Prostate gland (tissue), 2 donors: ENCODE data around the gene MT1H.

Experiments used
- POLR2A ChIP-seq: fragments of 450-650 bp; IDR thresholded peaks from one replicate; pipeline ENCODE4 v1.6.1; 2016; ENCODE audit warnings: antibody characterized with exemption, mild to moderate bottlenecking
- TF ChIP-seq, protein P1 (sequence below), 4 experiments: fragments of 200-600 bp in 2 of 4; fragments of 450-650 bp in 2 of 4; sonication (generic) in 2 of 4; IDR thresholded peaks; 1 replicate in 3 of 4; 2 replicates in 1 of 4; pipeline ENCODE4 v1.5.1; 2016 to 2019; ENCODE audit warnings: antibody characterized with exemption in 4 of 4, mild to moderate bottlenecking in 2 of 4, moderate library complexity in 2 of 4

- TF ChIP-seq, protein P1, sequence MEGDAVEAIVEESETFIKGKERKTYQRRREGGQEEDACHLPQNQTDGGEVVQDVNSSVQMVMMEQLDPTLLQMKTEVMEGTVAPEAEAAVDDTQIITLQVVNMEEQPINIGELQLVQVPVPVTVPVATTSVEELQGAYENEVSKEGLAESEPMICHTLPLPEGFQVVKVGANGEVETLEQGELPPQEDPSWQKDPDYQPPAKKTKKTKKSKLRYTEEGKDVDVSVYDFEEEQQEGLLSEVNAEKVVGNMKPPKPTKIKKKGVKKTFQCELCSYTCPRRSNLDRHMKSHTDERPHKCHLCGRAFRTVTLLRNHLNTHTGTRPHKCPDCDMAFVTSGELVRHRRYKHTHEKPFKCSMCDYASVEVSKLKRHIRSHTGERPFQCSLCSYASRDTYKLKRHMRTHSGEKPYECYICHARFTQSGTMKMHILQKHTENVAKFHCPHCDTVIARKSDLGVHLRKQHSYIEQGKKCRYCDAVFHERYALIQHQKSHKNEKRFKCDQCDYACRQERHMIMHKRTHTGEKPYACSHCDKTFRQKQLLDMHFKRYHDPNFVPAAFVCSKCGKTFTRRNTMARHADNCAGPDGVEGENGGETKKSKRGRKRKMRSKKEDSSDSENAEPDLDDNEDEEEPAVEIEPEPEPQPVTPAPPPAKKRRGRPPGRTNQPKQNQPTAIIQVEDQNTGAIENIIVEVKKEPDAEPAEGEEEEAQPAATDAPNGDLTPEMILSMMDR (IDR thresholded peaks at IDR 0.05), result no peak
- no peak for TF ChIP-seq POLR2A
These were observed 11.2 kb upstream of the MT1H start for GRCh38 chr16:56658327-56658875.
